Measurements from ENCODE around the gene CMBL.
"Not testable (repeated sequence)": the region's sequence is repeated elsewhere in the genome, so short reads cannot be mapped to it uniquely, and the experiment has no call there.

CMBL gene

DNA sequence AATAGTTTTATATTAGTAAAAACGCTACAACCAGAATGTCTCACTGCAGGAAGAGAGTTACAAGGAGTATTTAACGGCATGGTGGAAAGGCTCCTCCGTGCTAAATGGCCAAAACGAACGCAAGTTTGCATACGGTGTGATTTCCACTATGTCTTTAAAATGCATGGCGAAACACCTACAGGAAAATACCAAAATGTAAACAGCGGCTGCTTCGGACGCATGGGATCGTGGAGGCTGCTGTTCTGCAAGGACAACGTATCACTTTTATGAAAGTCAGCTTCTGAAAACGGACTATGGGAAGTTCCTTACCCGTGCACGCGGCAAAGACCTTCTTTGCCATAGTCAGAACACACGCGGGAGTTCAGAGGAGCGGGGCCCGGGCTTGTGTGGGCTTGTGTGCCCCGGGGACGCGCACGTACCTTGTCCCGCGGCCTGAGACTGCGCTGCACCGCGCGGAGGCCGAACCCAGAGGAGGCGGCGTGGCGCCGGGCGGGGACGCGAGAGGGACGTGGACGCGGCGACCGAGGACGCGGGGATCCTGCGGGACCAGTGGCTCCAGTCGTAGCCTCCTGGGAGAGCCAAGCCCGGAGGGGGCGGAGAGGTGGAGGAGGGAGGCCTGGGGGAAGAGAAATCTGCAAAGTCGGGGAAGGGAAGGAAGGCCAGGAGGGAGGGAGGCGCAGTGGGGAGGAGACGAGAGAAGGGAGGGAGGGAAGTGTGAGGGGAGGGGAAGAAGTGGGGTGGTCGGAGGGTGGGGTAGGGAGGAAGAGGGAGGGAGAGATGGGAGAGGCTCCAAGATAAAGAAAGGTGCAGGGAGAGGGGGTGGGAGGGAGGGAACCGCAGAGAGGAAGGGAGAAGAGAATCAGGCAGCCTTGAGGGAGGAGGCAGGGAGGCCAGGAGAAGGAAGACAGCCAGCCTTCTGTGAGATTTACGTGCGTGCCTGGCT is at the start of gene CMBL:
CMBL (minus strand) TSS at position 697 of the 943 bp plus-strand sequence. CDS start 17,140 bp downstream, outside the sequence.
- DNase-seq: peak; percentile 32

GRCh38 chr5:10355071-10355889 is 47.6 kb upstream of the CMBL start:
- DNase-seq: peak; percentile 18

GRCh38 chr5:10354048-10354872 is 46.6 kb upstream of the CMBL start:
- peak; percentile 37 for DNase-seq

DNA sequence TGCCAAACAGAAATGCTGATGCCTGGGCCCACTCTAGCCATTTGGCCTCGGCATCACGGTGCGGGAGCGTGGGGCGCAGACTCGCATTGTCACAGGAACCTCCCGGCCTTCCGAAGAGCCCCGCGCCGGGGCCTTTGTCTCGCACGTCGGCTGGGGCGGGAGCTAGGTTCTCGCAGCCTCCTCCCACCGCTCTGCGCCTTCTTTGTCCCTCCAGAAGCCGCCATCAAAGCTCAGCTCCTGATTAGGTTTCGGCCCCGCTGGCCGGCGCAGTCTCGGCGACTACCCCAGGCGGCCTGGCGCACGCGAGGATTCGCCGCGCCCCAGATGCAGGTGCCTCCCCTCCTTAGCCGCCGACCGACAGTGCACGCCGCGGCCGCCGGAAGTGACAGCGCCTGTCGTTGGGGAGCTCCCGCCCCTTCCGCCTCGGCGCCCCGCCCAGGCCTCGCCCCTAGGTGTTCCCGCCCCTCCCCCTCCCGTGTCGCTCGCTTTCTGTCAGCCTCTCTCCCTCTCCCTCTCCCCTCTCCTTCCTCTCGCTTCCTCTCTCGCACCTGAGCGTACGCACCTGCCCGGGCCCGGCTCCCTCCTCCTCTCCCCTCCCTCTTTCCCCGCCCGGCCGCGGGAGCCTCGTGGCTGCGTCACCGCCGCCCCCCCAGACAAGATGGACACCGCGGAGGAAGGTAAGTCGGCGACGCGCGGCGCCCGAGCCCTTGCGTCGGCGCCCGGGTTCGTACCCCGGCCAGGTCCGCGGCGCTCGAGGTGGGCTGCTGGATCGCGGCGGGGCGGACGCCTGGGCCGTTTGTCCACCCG is 45.7 kb upstream of the CMBL start, which contains the start of gene MARCHF6:
MARCHF6 (plus strand) TSS at position 455 of the 807 bp plus-strand sequence; CDS start at position 659, 204 bp downstream.
- DNase-seq: peak; percentile 92

GRCh38 chr5:10352430-10353240 is 44.9 kb upstream of the CMBL start:
- DNase-seq: peak; percentile 67

GRCh38 chr5:10351919-10352318 is 44.2 kb upstream of the CMBL start:
- DNase-seq: no peak

DNA sequence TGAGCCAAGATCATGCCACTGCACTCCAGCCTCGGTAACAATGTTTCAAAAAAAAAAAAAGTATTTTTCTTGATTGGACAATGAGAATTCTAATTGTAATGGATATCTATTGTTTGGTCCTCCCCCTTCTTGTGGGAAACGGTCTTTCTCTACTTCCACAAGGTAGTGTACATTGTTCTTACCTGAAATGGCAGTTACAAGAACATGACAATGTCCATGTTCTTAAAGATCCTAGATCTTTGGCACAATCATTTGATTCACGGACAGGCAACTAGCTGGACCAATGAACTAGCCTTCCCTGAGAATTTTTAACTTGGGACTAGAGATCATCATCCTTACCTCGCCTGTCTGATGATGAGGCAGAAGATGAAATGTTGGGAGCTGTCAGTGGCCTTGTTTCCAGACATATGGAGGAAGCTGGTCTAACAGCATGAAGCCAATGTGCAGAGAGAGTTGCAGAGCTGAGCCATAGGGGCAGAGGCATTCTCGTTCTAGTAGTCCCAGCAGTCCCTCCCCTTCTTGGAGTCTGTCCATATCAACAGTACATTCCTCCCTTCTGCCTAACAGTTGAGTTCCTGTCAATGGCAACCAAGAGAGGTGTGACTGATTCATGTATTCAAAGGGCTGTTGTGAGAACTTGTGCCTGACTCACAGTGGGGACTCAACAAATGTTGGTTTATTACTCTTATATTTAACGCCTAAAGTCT is 43.6 kb upstream of the CMBL start:
- no peak for DNase-seq

GRCh38 chr5:10348258-10348657 is 40.6 kb upstream of the CMBL start:
- no peak for DNase-seq

- DNase-seq: not testable (repeated sequence)
Measured at GRCh38 chr5:10344461-10345106, 36.9 kb upstream of the CMBL start.

DNA sequence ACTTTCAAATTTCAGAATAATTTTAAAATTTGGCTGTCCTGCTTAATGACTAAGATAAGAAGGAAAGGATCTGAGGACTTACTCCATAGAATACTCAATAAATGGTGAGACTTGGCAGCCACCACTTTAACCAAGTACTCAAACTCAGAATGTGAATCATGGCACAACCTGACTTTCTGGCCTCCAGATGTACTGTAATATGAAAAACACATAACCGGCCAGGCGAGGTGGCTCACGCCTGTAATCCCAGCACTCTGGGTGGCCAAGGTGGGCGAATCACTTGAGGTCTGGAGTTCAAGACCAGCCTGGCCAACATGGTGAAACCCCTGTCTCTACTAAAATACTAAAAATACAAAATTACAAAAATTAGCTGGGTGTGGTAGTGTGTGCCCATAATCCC is 35.8 kb upstream of the CMBL start:
- DNase-seq: no peak

GRCh38 chr5:10339958-10340357 is 32.3 kb upstream of the CMBL start:
- no peak for DNase-seq

- DNase-seq: peak; percentile 23
Measured at GRCh38 chr5:10339058-10339811, 31.5 kb upstream of the CMBL start.

- DNase-seq: no peak
Measured at GRCh38 chr5:10338686-10339057, 31.0 kb upstream of the CMBL start.

DNA sequence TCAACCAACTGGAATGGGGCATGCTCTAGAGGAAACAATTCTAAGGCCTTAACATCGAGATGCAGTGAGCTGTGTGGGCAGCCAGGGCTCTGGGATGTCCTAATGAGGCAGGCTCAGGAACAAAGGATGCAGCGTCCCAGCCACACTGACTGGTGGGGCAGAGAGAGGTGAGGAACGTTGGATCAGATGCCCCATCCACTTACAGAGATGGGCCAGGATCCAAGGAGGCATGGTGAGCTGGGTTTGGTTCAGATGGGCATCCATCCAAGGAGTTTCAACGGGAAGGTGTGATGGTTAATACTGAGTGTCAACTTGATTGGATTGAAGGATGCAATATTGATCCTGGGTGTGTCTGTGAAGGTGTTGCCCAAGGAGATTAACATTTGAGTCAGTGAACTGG is 30.3 kb upstream of the CMBL start:
- DNase-seq: no peak

DNA sequence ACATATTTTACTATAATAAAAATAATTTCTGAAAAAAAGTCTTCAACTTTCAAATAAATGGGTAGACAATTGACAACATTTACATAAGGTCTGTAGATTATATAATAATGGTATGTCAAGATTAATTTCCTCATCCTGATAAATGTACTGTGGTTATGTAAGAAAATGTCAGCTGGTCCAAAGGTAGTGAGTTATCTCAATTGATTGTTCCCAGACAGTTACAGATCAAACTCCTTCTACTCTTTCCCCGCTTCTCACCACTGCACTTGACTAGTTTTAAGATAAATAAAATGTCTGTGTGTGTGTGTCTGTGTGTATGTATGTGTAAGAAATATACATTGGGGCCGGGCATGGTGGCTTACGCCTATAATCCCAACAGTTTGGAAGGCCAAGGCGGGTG is 29.4 kb upstream of the CMBL start:
- DNase-seq: no peak

GRCh38 chr5:10335711-10336470 is 28.2 kb upstream of the CMBL start:
- no peak for DNase-seq

- no peak for DNase-seq
Measured at GRCh38 chr5:10334831-10335230, 27.1 kb upstream of the CMBL start.

Data from midbrain (tissue), 1 donor.